Measurements from ENCODE around the gene MAP2K7. TPM values are rescaled to one million over a fixed set of nuclear protein-coding genes. Genes with fewer than 3 reads are reported as not detected.
A peak's percentile ranks its signal among the peaks of the same experiment; 100 is the strongest.
"Not testable (repeated sequence)": the region's sequence is repeated elsewhere in the genome, so short reads cannot be mapped to it uniquely, and the experiment has no call there.

MAP2K7 gene
- total and polyA plus RNA-seq, 7 donors = 12.5 to 27.8 (median 16.5) TPM

- 9 to 21% methylated on average over 28 to 29 of the region's 29 CpGs for WGBS, 2 donors
- TF ChIP-seq, protein P1, sequence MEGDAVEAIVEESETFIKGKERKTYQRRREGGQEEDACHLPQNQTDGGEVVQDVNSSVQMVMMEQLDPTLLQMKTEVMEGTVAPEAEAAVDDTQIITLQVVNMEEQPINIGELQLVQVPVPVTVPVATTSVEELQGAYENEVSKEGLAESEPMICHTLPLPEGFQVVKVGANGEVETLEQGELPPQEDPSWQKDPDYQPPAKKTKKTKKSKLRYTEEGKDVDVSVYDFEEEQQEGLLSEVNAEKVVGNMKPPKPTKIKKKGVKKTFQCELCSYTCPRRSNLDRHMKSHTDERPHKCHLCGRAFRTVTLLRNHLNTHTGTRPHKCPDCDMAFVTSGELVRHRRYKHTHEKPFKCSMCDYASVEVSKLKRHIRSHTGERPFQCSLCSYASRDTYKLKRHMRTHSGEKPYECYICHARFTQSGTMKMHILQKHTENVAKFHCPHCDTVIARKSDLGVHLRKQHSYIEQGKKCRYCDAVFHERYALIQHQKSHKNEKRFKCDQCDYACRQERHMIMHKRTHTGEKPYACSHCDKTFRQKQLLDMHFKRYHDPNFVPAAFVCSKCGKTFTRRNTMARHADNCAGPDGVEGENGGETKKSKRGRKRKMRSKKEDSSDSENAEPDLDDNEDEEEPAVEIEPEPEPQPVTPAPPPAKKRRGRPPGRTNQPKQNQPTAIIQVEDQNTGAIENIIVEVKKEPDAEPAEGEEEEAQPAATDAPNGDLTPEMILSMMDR (IDR thresholded peaks at IDR 0.05) = peak in 1 of 4 experiments; percentile 0
- Histone ChIP-seq H3K36me3 (peaks cover 11 to 19% (median 13%) of the 10 kb centered on the region in 4 donors), H3K4me1 (peaks cover 0 to 66% (median 64%) of the 10 kb centered on the region in 4 donors), H3K27ac (peak overlapping the region in 2 of 4 donors; percentile 27 to 81), H3K27me3 (peaks cover 38 to 52% (median 52%) of the 10 kb centered on the region in 3 donors), H3K4me3 (peak overlapping the region in 2 of 4 donors; percentile 38 to 42)
- H3K9me3 ChIP-seq; intact Hi-C loops (cut with DNase I); DNase-seq: not testable (repeated sequence)
These were observed 14.5 kb downstream of the MAP2K7 start for GRCh38 chr19:7918062-7918614.

GRCh38 chr19:7918615-7919421, 15.1 kb downstream of the MAP2K7 start:
- intact Hi-C loops (cut with DNase I) = no loop called here
- Histone ChIP-seq H3K27me3 (peaks cover 38 to 52% (median 52%) of the 10 kb centered on the region in 3 donors), H3K9me3 (no peaks in the 10 kb centered on the region), H3K27ac (peak overlapping the region in 3 of 4 donors; percentile 93 to 98 (median 97)), H3K4me3 (no peak overlapping the region), H3K36me3 (peaks cover 11 to 16% (median 13%) of the 10 kb centered on the region in 4 donors), H3K4me1 (peaks cover 0 to 72% (median 71%) of the 10 kb centered on the region in 4 donors)
- TF ChIP-seq EP300 (IDR thresholded peaks at IDR 0.05) (no peak), POLR2A (IDR thresholded peaks at IDR 0.05) (no peak), POLR2AphosphoS5 (IDR thresholded peaks at IDR 0.05) (no peak)
- TF ChIP-seq, protein P1 (IDR thresholded peaks at IDR 0.05) = no peak
- 28 to 39% methylated on average over 42 of the region's 42 CpGs for WGBS, 2 donors
- DNase-seq = no peak

- peaks cover 11 to 16% (median 13%) of the 10 kb centered on the region in 4 donors for H3K36me3 ChIP-seq
- peak within 1 kb of the TSS; percentile 93 to 98 (median 96) for H3K27ac ChIP-seq
- no peaks in the 10 kb centered on the region for H3K9me3 ChIP-seq
- TF ChIP-seq, protein P1 (IDR thresholded peaks at IDR 0.05) = no peak
- TF ChIP-seq POLR2A (IDR thresholded peaks at IDR 0.05) = peak; percentile 22 to 59
- TF ChIP-seq POLR2AphosphoS5 (IDR thresholded peaks at IDR 0.05) = peak; percentile 68 to 90 (median 87)
- peak in 1 of 4 donors; percentile 64 for TF ChIP-seq EP300 (IDR thresholded peaks at IDR 0.05)
- peaks cover 38 to 47% (median 44%) of the 10 kb centered on the region in 3 donors for H3K27me3 ChIP-seq
- peak within 1 kb of the TSS; percentile 70 to 87 (median 74) for H3K4me3 ChIP-seq
- intact Hi-C loops (cut with DNase I) = loop anchor here (2.0 to 10.0 kb wide), 4 partner anchors 15 to 1185 kb away; partner anchors contain the start of genes ANGPTL4, GPR108, MBD3L1 and TRIP10
- WGBS, 2 donors = 2 to 4% methylated on average over 62 of the region's 62 CpGs
- peaks cover 0 to 83% (median 81%) of the 10 kb centered on the region in 4 donors for H3K4me1 ChIP-seq
- peak; percentile 98 for DNase-seq
These were observed 16.2 kb downstream of the MAP2K7 start, which contains the start of gene SNAPC2 for GRCh38 chr19:7919610-7920518. TSS of gene SNAPC2 (plus strand) at chr19:7920338. CDS start at chr19:7920367, 29 bp downstream.
